OCI-LY7 (cell line): ENCODE measurements around the gene HUS1.

Experiments
- EZH2phosphoT487 ChIP-seq: fragments of 200-600 bp; sonication (generic); IDR thresholded peaks from 2 replicates; pipeline ENCODE4 v1.6.1; 2018; ENCODE audit warnings: low read depth, borderline replicate concordance, mild to moderate bottlenecking, mixed run types, antibody characterized with exemption, low read length, moderate library complexity, mixed read lengths
- TF ChIP-seq, protein P1 (sequence below): fragments of 200-600 bp; sonication (generic); conservative IDR thresholded peaks from 2 replicates; pipeline ENCODE4 v1.5.1; 2014; ENCODE audit warnings: mild to moderate bottlenecking, antibody characterized with exemption, low read length, moderate library complexity, mixed read lengths

DNA sequence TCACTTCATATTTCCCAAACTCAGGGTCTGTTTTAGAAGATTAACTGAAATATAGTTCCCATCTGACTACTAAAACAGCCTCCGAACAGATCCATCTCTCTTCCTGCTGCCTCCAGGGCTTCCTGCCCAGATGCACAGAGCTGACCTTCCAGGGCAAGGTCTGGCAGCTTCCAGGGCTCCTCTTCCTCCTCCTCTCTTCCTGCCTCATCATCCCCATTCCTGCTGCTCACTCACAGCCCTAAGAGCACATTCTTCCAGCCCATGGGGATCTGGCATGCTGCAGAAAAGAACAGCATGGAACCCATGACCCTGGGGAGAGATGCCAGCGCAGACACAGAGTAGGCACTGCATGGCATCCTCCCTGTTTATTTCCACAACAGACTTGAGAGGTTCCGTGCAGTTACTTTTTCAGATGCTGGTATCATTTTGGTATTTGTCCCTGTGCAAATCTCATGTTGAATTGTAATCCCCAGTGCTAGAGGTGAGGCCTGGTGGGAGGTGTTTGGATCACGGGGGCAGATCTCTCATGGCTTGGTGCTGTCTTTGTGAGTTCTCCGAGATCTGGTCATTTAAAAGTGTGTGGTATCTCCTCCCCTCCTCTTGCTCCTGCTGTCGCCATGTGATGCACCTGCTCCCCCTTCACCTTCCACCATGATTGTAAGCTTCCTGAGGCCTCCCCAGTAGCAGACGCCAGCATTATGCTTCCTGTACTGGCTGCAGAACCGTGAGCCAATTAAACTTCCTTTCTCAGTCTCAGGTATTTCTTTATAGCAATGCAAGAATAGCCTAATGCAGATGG lies 35.5 kb downstream of the HUS1 start:
- TF ChIP-seq, protein P1, sequence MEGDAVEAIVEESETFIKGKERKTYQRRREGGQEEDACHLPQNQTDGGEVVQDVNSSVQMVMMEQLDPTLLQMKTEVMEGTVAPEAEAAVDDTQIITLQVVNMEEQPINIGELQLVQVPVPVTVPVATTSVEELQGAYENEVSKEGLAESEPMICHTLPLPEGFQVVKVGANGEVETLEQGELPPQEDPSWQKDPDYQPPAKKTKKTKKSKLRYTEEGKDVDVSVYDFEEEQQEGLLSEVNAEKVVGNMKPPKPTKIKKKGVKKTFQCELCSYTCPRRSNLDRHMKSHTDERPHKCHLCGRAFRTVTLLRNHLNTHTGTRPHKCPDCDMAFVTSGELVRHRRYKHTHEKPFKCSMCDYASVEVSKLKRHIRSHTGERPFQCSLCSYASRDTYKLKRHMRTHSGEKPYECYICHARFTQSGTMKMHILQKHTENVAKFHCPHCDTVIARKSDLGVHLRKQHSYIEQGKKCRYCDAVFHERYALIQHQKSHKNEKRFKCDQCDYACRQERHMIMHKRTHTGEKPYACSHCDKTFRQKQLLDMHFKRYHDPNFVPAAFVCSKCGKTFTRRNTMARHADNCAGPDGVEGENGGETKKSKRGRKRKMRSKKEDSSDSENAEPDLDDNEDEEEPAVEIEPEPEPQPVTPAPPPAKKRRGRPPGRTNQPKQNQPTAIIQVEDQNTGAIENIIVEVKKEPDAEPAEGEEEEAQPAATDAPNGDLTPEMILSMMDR, result no peak
- TF ChIP-seq EZH2phosphoT487, result no peak
